T-cell (primary cell): ENCODE measurements around the gene PKIG. TPM values are rescaled to one million over a fixed set of nuclear protein-coding genes. Genes with fewer than 3 reads are reported as not detected.

Experiments used
- ATAC-seq, 4 experiments: fragments of 200-7000 bp in 3 of 4; fragments of 150-1000 bp in 1 of 4; cut with Tn5 transposase; replicated peaks in 1 of 4; 1 replicate in 3 of 4; 2 replicates in 1 of 4; pipeline ENCODE4 v1.10.0; 2021; ENCODE audit warnings: moderate library complexity in 3 of 4, mild to moderate bottlenecking in 2 of 4, moderate number of reproducible peaks in 1 of 4
- CTCF ChIA-PET, 2 donors: fragments of 300-600 bp; sonication (Branson Sonifier 250); formaldehyde crosslinking; loops; one replicate each; lab custom pipeline; 2022; ENCODE audit warnings: antibody characterized with exemption in 2 of 2; lab: Charles Lee
- POLR2A ChIA-PET, 2 donors: fragments of 300-600 bp; sonication (Branson Sonifier 250); formaldehyde crosslinking; loops; one replicate each; lab custom pipeline; 2022; ENCODE audit warnings: antibody characterized with exemption in 2 of 2; lab: Charles Lee
- DNase-seq, 35 experiments: peaks; one replicate each; pipeline versions ENCODE4 v3.0.0 to v3.0.0-alpha.2; 2013 to 2023
- H3K27ac ChIP-seq: one replicate; pipeline ENCODE4 v1.5.1; 2013; ENCODE audit warnings: low read length
- H3K27me3 ChIP-seq, 2 experiments: replicated peaks in 1 of 2; 1 replicate in 1 of 2; 2 replicates in 1 of 2; pipeline versions ENCODE4 v1.6.1 to v1.7.0; 2013; ENCODE audit warnings: low read length in 1 of 2, mixed read lengths in 1 of 2; ENCODE audit not compliant: control insufficient read depth in 2 of 2, insufficient read depth in 2 of 2; ENCODE audit errors: extremely low read depth in 1 of 2
- H3K36me3 ChIP-seq, 2 donors: 1 replicate in 1 of 2; 2 replicates in 1 of 2; pipeline versions ENCODE4 v1.6.1 to v1.7.0; 2013; ENCODE audit warnings: low read length in 1 of 2; ENCODE audit not compliant: control insufficient read depth in 2 of 2, insufficient read depth in 1 of 2; ENCODE audit errors: extremely low read depth in 1 of 2
- H3K4me1 ChIP-seq, 2 experiments: 1 replicate in 1 of 2; 2 replicates in 1 of 2; pipeline versions ENCODE4 v1.6.1 to v1.7.0; 2013; ENCODE audit warnings: low read length in 2 of 2, mixed read lengths in 1 of 2; ENCODE audit not compliant: insufficient read depth in 2 of 2, control insufficient read depth in 1 of 2; ENCODE audit errors: extremely low read depth in 1 of 2
- H3K4me3 ChIP-seq, 2 donors: 1 replicate in 1 of 2; 2 replicates in 1 of 2; pipeline versions ENCODE4 v1.5.1 to v1.7.0; 2013; ENCODE audit warnings: mild to moderate bottlenecking in 2 of 2, low read length in 1 of 2, moderate library complexity in 1 of 2; ENCODE audit not compliant: control insufficient read depth in 1 of 2; ENCODE audit errors: extremely low read depth in 1 of 2
- H3K9me3 ChIP-seq: 2 replicates; pipeline ENCODE4 v1.7.0; 2013
- H3K27ac Mint-ChIP-seq, 2 donors: one replicate each; pipeline ENCODE4 v1.8.0; 2020 to 2021; ENCODE audit warnings: mild to moderate bottlenecking in 2 of 2, mixed read lengths in 2 of 2
- H3K27me3 Mint-ChIP-seq, 2 donors: one replicate each; pipeline ENCODE4 v1.8.0; 2021 to 2022; ENCODE audit warnings: mixed read lengths in 2 of 2
- H3K36me3 Mint-ChIP-seq: one replicate; pipeline ENCODE4 v1.8.0; 2021; ENCODE audit warnings: mixed read lengths
- H3K4me1 Mint-ChIP-seq, 3 donors: one replicate each; pipeline ENCODE4 v1.8.0; 2020 to 2022; ENCODE audit warnings: mixed read lengths in 3 of 3, mild to moderate bottlenecking in 1 of 3
- H3K4me3 Mint-ChIP-seq, 3 donors: one replicate each; pipeline ENCODE4 v1.8.0; 2020 to 2022; ENCODE audit warnings: mild to moderate bottlenecking in 3 of 3, mixed read lengths in 3 of 3, moderate library complexity in 3 of 3
- H3K9me3 Mint-ChIP-seq, 3 donors: one replicate each; pipeline ENCODE4 v1.8.0; 2020 to 2022; ENCODE audit warnings: mixed read lengths in 3 of 3
- WGBS: methylation state at CpG from one replicate; pipeline ENCODE4 v1.1.5; 2013; ENCODE audit warnings: missing lambda C conversion rate; ENCODE audit not compliant: insufficient coverage; 5-methylcytosine and 5-hydroxymethylcytosine counted together
- total RNA-seq, 35 experiments: library from RNA in 6 of 35; stranded (reverse) in 6 of 35; fragments of 120-200 nt in 1 of 35; gene quantifications; one replicate each; pipeline versions ENCODE4 v1.2.1 to v1.2.4 and lab custom pipeline; 2013 to 2026

The PKIG gene
- total RNA-seq, 5 donors from 2014 or later (not counting 1 experiment from before 2014, with no cell fraction given) = 2.1 to 7.7 (median 4.7) TPM

GRCh38 chr20:44600301-44600700, 17.9 kb downstream of the PKIG start:
- H3K4me1 ChIP-seq = peaks cover 13 to 19% of the 10 kb centered on the region in 2 experiments

GRCh38 chr20:44600758-44601201, 18.4 kb downstream of the PKIG start:
- 95% methylated on average over 6 of the region's 11 CpGs for WGBS
- no peak for ATAC-seq

More at GRCh38 chr20:44600301-44600700, 17.9 kb downstream of the PKIG start:
- POLR2A ChIA-PET = no interaction called here
- CTCF ChIA-PET = no interaction called here
- no peak overlapping the region for H3K4me3 Mint-ChIP-seq
- no peaks in the 10 kb centered on the region for H3K36me3 Mint-ChIP-seq
- 73% methylated on average over 3 of the region's 4 CpGs for WGBS
- H3K27ac Mint-ChIP-seq = peak overlapping the region in 1 of 2 donors; percentile 50
- no peaks in the 10 kb centered on the region for H3K9me3 ChIP-seq
- no peaks in the 10 kb centered on the region for H3K9me3 Mint-ChIP-seq
- H3K27me3 Mint-ChIP-seq = no peaks in the 10 kb centered on the region
- H3K4me3 ChIP-seq = no peak overlapping the region
- H3K27ac ChIP-seq = no peak overlapping the region
- ATAC-seq (no peak), DNase-seq (no peak)
- peaks cover 18 to 31% (median 28%) of the 10 kb centered on the region in 3 donors for H3K4me1 Mint-ChIP-seq
- H3K27me3 ChIP-seq = no peaks in the 10 kb centered on the region
- no peaks in the 10 kb centered on the region for H3K36me3 ChIP-seq

GRCh38 chr20:44601236-44601671, 18.9 kb downstream of the PKIG start:
- Mint-ChIP-seq H3K36me3 (no peaks in the 10 kb centered on the region), H3K9me3 (no peaks in the 10 kb centered on the region), H3K27ac (peak overlapping the region in 1 of 2 donors; percentile 24), H3K4me3 (no peak overlapping the region), H3K27me3 (no peaks in the 10 kb centered on the region), H3K4me1 (peaks cover 18 to 31% (median 28%) of the 10 kb centered on the region in 3 donors)
- Histone ChIP-seq H3K27me3 (no peaks in the 10 kb centered on the region), H3K4me1 (peaks cover 13 to 19% of the 10 kb centered on the region in 2 experiments), H3K27ac (no peak overlapping the region), H3K4me3 (no peak overlapping the region), H3K36me3 (no peaks in the 10 kb centered on the region), H3K9me3 (no peaks in the 10 kb centered on the region)
- ChIA-PET POLR2A (no interaction called here), CTCF (interaction anchor here in 1 of 2 donors (0.5 kb wide), 1 partner anchor 11 kb away, joined by 3 read pairs; no protein-coding TSS in a partner anchor)
- no peak for ATAC-seq
- DNase-seq = no peak
- WGBS = 90% methylated on average over 5 of the region's 7 CpGs

More at GRCh38 chr20:44600758-44601201, 18.4 kb downstream of the PKIG start:
- Mint-ChIP-seq H3K4me1 (peaks cover 18 to 31% (median 28%) of the 10 kb centered on the region in 3 donors), H3K4me3 (no peak overlapping the region), H3K27ac (no peak overlapping the region), H3K36me3 (no peaks in the 10 kb centered on the region), H3K27me3 (no peaks in the 10 kb centered on the region), H3K9me3 (no peaks in the 10 kb centered on the region)
- no peak overlapping the region for H3K27ac ChIP-seq
- H3K4me3 ChIP-seq = no peak overlapping the region
- POLR2A ChIA-PET = no interaction called here
- no peaks in the 10 kb centered on the region for H3K27me3 ChIP-seq
- peaks cover 13 to 19% of the 10 kb centered on the region in 2 experiments for H3K4me1 ChIP-seq
- H3K36me3 ChIP-seq = no peaks in the 10 kb centered on the region
- CTCF ChIA-PET = no interaction called here
- no peak for DNase-seq
- H3K9me3 ChIP-seq = no peaks in the 10 kb centered on the region

DNA sequence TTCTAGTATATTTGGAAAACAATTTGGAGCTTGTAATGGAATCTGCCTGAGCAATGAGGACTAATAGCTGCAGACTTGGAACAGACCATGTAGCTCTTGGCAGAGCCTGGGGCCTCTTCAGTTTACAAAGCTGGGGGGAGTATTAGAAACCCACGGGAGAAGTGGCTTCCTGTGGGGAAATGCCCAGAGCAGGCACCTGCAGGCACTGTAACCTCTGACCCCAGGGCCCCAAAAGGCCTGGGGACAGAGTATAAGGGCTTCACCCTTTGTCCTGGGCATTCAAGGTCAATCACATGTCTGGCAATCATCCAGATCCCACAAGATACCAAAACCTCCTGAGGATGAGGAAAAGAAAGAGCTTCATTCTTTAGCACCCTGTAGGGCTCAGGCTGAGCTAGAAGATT, 19.4 kb downstream of the PKIG start:
- Mint-ChIP-seq H3K4me1 (peaks cover 18 to 31% (median 28%) of the 10 kb centered on the region in 3 donors), H3K36me3 (no peaks in the 10 kb centered on the region), H3K27ac (peak overlapping the region in 1 of 2 donors; percentile 24), H3K27me3 (no peaks in the 10 kb centered on the region), H3K4me3 (no peak overlapping the region), H3K9me3 (no peaks in the 10 kb centered on the region)
- no peaks in the 10 kb centered on the region for H3K9me3 ChIP-seq
- whole genome bisulfite sequencing = no CpG with 5 or more reads among the region's 1 CpG
- H3K4me1 ChIP-seq = peaks cover 13 to 19% of the 10 kb centered on the region in 2 experiments
- H3K27me3 ChIP-seq = no peaks in the 10 kb centered on the region
- ATAC-seq (no peak), DNase-seq (no peak)
- H3K4me3 ChIP-seq = no peak overlapping the region
- no peak overlapping the region for H3K27ac ChIP-seq
- CTCF ChIA-PET = interaction anchor here in 1 of 2 donors (0.5 kb wide), 1 partner anchor 12 kb away, joined by 3 read pairs; no protein-coding TSS in a partner anchor
- no peaks in the 10 kb centered on the region for H3K36me3 ChIP-seq
- POLR2A ChIA-PET = no interaction called here

DNA sequence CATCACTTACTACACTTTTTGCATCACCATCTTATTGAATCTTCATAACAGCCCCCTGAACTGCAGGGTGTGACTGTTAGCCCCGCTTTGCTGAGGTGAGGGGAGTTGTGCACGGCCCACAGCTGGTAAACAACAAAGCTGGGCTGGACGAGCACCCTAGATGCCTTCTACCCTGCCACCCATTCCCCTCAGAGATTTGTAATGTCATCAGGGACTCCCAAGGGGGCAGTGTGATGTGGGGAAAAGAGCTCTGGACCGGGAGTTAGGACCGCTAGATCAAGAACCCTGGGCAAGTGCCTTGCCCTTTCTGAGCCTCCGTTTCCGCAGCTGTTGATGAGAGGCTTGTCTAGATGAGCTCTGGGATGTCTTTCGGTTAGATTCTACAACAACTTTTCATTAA, 20.9 kb downstream of the PKIG start:
- Mint-ChIP-seq H3K27ac (no peak overlapping the region), H3K36me3 (no peaks in the 10 kb centered on the region), H3K9me3 (no peaks in the 10 kb centered on the region), H3K4me1 (peaks cover 12 to 25% (median 22%) of the 10 kb centered on the region in 3 donors), H3K4me3 (no peak overlapping the region), H3K27me3 (no peaks in the 10 kb centered on the region)
- no peak overlapping the region for H3K4me3 ChIP-seq
- ChIA-PET CTCF (interaction anchor here (0.6 to 1.0 kb wide), 4 partner anchors 39 to 716 kb away, joined by 3 read pairs; no protein-coding TSS in a partner anchor), POLR2A (interaction anchor here in 1 of 2 donors (0.7 kb wide), 1 partner anchor 168 kb away, joined by 7 read pairs; no protein-coding TSS in a partner anchor)
- no peak overlapping the region for H3K27ac ChIP-seq
- DNase-seq (no peak), ATAC-seq (no peak)
- no peaks in the 10 kb centered on the region for H3K27me3 ChIP-seq
- WGBS = no CpG with 5 or more reads among the region's 8 CpGs
- no peaks in the 10 kb centered on the region for H3K9me3 ChIP-seq
- H3K4me1 ChIP-seq = peaks cover 10 to 14% of the 10 kb centered on the region in 2 experiments
- H3K36me3 ChIP-seq = no peaks in the 10 kb centered on the region

DNA sequence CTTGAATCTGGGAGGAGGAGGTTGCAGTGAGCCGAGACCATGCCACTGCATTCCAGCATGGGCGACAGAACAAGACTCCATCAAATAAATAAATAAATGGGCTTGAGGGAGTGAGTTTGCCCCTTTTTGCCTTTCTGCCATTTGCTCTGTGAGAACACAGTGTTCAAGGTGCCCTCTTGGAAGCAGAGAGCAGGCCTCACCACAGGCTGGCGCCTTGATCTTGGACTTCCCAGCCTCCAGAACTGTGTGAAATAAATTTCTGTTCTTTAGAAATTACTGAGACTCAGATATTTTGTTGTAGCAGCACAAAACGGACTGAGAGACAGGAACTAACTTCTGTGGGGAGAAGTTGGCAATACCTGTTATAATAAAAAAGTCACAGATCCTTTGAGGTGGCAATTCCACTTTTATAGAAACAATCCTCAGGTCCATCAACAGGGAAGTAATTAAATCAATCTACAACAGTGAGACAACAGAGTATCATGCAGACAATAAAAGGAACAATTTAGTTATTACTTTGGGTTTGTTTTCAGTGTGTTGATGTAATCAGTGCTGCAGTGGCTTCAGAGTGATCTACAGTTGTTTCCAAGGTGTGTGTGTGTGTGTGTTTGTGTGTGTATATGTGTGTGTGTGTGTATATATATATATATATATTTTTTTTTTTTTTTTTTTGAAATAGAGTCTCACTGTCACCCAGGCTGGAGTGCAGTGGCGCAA, 24.5 kb downstream of the PKIG start:
- Histone ChIP-seq H3K27me3 (no peaks in the 10 kb centered on the region), H3K27ac (no peak overlapping the region), H3K4me3 (no peak overlapping the region), H3K9me3 (no peaks in the 10 kb centered on the region), H3K4me1 (peaks cover 16 to 26% of the 10 kb centered on the region in 2 experiments), H3K36me3 (no peaks in the 10 kb centered on the region)
- Mint-ChIP-seq H3K4me3 (no peak overlapping the region), H3K27ac (no peak overlapping the region), H3K9me3 (no peaks in the 10 kb centered on the region), H3K4me1 (peaks cover 21 to 23% (median 22%) of the 10 kb centered on the region in 3 donors), H3K36me3 (no peaks in the 10 kb centered on the region), H3K27me3 (no peaks in the 10 kb centered on the region)
- POLR2A ChIA-PET = no interaction called here
- WGBS = 100% methylated on average over 1 of the region's 5 CpGs
- CTCF ChIA-PET = interaction anchor here in 1 of 2 donors (0.7 kb wide), 1 partner anchor 15 kb away, joined by 3 read pairs; no protein-coding TSS in a partner anchor
- ATAC-seq (no peak), DNase-seq (no peak)
